ENCODE measurements around the gene IRGQ.
"Not testable (repeated sequence)": the region's sequence is repeated elsewhere in the genome, so short reads cannot be mapped to it uniquely, and the experiment has no call there.

GRCh38 chr19:43587029-43587428 is 8.9 kb downstream of the IRGQ start:
- not testable (repeated sequence) for TF ChIP-seq CTCF, POLR2A (IDR thresholded peaks at IDR 0.05)
